Left colon (tissue), 2 donors: ENCODE data around the gene CAMKMT. TPM values are rescaled to one million over a fixed set of nuclear protein-coding genes. Genes with fewer than 3 reads are reported as not detected.

Source experiments
- ATAC-seq: fragments of 200-7000 bp; cut with Tn5 transposase; one replicate; pipeline ENCODE4 v1.9.1; 2020; ENCODE audit warnings: mild to moderate bottlenecking, moderate library complexity
- DNase-seq, 2 donors: peaks; one replicate each; pipeline ENCODE4 v3.0.0-alpha.2; 2020
- intact Hi-C, 2 donors: fragments of 100-400 bp; cut with DNase I in 1 of 2; cut with micrococcal nuclease in 1 of 2; formaldehyde crosslinking; loops; one replicate each; pipeline versions ENCODE4 v1.11.2 to v1.14.0; 2022; cut with DNase I, micrococcal nuclease
- total RNA-seq, 2 donors: library from RNA; stranded (reverse); fragmentation: NEBNext Ultra II Directional; extraction: Animal tissue kit (Norgen Biotek cat#: 25700); gene quantifications; one replicate each; pipeline ENCODE4 v1.2.1, GENCODE V29; 2021
- donor health status: DM: no; HTN: no; CAD: no.
- donor health status: DM: yes; HTN: yes; CAD: no.

The CAMKMT gene
- total RNA-seq, 2 donors from 2014 or later = 9.3 to 14.3 TPM

DNA sequence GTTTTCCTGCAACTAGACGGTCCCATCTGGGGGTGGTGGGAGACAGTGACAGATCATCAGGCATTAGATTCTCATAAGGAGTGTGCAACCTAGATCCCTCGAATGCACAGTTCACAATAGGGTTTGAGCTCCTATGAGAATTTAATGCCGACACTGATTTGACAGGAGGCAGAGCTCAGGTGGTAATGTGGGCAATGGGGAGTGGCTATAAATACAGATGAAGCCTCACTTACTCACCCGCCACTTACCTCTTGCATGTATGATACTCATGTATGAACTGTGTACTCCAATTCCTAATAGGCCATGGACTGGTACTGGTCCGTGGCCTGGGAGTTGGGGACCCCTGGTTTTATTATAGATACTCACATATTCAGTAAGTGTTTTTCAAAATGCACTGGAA is 457.3 kb downstream of the CAMKMT start:
- DNase-seq (no peak), ATAC-seq (no peak)
- intact Hi-C loops = no loop called here

DNA sequence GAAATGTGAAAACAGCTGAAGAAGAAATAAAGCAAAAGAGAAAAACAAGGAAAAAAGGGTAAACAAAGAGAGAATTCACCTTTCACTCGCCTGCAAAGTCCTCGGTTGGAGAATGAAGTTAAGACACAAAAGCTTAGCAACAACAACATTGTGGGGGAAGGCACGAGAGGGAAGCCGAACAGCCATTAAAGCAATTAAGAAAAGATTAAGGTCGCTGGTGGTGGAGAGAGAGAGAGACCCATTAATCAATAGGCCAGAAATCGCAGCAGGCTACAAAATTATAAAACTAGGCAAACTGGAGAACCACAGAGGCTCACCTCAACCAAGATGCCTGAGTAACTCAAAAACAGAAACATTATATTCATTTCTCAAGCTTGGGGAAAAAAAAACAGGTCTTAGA is 459.8 kb downstream of the CAMKMT start:
- no peak for ATAC-seq
- intact Hi-C loops = no loop called here
- DNase-seq = no peak

DNA sequence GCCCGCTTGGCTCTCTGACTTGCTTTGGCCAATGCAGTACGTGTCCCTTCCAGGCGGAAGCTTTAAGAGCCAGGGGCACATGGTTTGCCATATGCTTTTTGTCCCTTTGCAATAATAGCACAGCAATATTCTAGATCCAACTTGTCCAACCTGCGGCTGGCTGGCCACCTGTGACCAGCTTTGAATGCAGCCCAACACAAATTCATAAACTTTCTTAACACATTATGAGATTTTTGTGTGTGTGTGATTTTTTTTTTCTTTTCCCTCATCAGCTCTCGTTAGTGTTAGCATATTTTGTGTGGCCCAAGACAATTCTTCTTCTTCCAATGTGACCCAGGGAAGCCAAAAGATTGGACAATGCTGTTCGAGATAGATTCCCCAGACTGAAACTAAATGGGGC is 460.4 kb downstream of the CAMKMT start:
- ATAC-seq (no peak), DNase-seq (no peak)
- intact Hi-C loops = no loop called here

Other genes starting within 250 kb of the CAMKMT start
- gene PPM1B, start 193.1 kb upstream of the CAMKMT start, total RNA-seq = 10 to 100 TPM; 62.5 to 63.0 TPM
- 10 to 100 TPM; 45.8 to 84.7 TPM for gene SLC3A1, start 86.5 kb upstream of the CAMKMT start, total RNA-seq
- 10 to 100 TPM; 28.4 to 32.4 TPM for gene PREPL, start 453 bp upstream of the CAMKMT start, total RNA-seq